ENCODE results near the gene MRPL52. TPM values are rescaled to one million over a fixed set of nuclear protein-coding genes. Genes with fewer than 3 reads are reported as not detected.

The MRPL52 gene
- total RNA-seq, 1 donor from 2014 or later = 182 TPM

DNA sequence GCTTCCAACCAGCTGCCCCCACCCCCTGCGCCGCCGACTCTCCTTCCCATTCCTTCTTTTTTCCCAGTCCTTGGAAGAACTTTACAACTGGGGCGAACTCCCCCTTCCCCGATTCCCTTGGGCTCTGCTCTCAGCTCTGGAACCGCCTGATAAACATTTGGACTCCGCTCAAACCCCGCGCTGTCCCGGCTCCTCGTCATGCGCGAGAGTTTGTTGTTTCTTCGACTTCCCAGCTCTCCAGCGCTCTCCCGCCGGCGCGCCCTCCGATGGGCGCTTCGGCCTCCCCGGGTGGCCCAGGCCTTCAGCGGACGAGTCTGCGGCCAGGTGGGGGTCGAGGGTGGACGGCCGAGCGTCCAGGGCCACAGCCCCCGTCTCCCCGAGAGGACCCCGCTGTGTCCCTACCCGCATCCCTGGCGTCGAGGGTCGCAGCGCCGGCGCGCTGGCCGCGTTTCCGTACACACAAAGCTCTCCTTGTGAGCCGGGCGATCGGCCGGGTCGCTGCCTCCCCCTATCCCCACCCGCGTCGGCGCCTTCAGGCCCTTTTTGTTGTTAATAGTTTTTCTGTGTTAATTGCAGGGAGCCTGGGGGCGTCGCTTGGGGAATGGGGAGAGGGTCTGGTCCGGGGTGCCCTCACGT is 7.5 kb downstream of the MRPL52 start:
- peak overlapping the region; percentile 90 for H3K4me2 ChIP-seq (ENCODE audit: low read length)
- peak overlapping the region; percentile 99 for H3K9ac ChIP-seq (ENCODE audit: low read length)
- no peaks in the 10 kb centered on the region for H3K27me3 Mint-ChIP-seq (ENCODE audit: low read depth, unreplicated experiment)
- no peaks in the 10 kb centered on the region for H3K9me3 Mint-ChIP-seq (ENCODE audit: unreplicated experiment)
- peaks cover 33% of the 10 kb centered on the region for H4K20me1 ChIP-seq (ENCODE audit: insufficient read depth, low read length)
- H3K9me3 ChIP-seq (ENCODE audit: insufficient read depth, low read depth, low read length) = no peaks in the 10 kb centered on the region
- no peak for FAIRE-seq
- no peaks in the 10 kb centered on the region for H3K27me3 ChIP-seq (ENCODE audit: insufficient read depth, low read length)
- peak overlapping the region; percentile 93 for H3K4me3 ChIP-seq (ENCODE audit: insufficient read depth, low read depth, low read length)
- peaks cover 25% of the 10 kb centered on the region for H3K36me3 Mint-ChIP-seq (ENCODE audit: low read depth, unreplicated experiment)
- H3K4me1 ChIP-seq (ENCODE audit: insufficient read depth, low read length) = peaks cover 16% of the 10 kb centered on the region
- TF ChIP-seq, protein P1, sequence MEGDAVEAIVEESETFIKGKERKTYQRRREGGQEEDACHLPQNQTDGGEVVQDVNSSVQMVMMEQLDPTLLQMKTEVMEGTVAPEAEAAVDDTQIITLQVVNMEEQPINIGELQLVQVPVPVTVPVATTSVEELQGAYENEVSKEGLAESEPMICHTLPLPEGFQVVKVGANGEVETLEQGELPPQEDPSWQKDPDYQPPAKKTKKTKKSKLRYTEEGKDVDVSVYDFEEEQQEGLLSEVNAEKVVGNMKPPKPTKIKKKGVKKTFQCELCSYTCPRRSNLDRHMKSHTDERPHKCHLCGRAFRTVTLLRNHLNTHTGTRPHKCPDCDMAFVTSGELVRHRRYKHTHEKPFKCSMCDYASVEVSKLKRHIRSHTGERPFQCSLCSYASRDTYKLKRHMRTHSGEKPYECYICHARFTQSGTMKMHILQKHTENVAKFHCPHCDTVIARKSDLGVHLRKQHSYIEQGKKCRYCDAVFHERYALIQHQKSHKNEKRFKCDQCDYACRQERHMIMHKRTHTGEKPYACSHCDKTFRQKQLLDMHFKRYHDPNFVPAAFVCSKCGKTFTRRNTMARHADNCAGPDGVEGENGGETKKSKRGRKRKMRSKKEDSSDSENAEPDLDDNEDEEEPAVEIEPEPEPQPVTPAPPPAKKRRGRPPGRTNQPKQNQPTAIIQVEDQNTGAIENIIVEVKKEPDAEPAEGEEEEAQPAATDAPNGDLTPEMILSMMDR (IDR thresholded peaks at IDR 0.05; ENCODE audit: insufficient read depth, low read depth, low read length) = no peak
- TF ChIP-seq EZH2 (IDR thresholded peaks at IDR 0.05; ENCODE audit: insufficient read depth, low read length) = no peak
- no peak overlapping the region for H2AFZ ChIP-seq (ENCODE audit: low read depth, low read length)
- H3K4me3 Mint-ChIP-seq (ENCODE audit: unreplicated experiment) = peak overlapping the region; percentile 100
- peaks cover 35% of the 10 kb centered on the region for H3K36me3 ChIP-seq (ENCODE audit: insufficient read depth, low read length)
- peak overlapping the region; percentile 98 for H3K27ac Mint-ChIP-seq (ENCODE audit: unreplicated experiment)
- peaks cover 64% of the 10 kb centered on the region for H3K79me2 ChIP-seq (ENCODE audit: insufficient read depth, low read length)
- H3K4me1 Mint-ChIP-seq (ENCODE audit: low read depth, unreplicated experiment) = peaks cover 26% of the 10 kb centered on the region
- DNase-seq (ENCODE audit: low read depth) = no peak
- H3K27ac ChIP-seq (ENCODE audit: low read depth, low read length) = peak overlapping the region; percentile 92

DNA sequence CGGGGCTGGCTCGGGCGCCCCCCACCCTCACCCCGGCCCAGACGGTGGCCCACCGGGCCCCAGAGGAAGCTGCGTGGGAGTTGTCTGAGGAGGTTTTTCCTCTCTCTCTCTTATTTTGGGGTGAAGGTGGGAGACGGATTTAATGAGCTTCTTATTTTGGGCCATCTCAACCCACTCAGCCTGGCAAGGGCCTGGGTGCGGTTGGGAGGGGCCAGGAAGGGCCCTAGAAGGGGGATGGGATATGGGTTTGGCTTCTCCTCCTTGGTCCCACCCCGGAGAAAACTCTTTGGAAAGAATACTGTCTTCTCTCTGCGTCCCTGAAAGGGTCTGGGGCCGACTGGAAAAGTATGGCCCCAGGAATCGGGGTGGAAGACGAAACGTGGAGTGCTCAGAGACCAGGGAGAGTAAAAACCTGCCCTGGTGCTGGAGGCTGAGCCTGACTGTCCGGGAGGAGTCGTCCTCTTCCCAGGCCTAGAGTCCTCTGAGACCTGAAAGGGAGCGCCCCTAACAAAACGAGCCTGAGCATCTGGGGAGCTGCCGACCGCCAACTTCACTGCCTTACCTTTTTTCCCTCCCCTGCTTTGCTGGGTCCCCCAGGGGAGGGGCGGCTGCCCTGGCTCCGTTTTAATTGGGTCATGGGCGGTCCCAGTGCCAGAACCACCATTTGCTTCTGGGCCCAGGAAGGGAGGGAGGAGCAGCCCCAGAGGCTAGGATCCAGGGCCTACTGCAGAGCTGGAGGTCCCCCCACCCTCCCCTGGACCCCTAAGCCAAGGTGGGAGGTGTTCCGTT is 8.3 kb downstream of the MRPL52 start:
- no peak overlapping the region for H2AFZ ChIP-seq (ENCODE audit: low read depth, low read length)
- peaks cover 42% of the 10 kb centered on the region for H3K36me3 ChIP-seq (ENCODE audit: insufficient read depth, low read length)
- Mint-ChIP-seq H3K4me1 (ENCODE audit: low read depth, unreplicated experiment) (peaks cover 26% of the 10 kb centered on the region), H3K9me3 (ENCODE audit: unreplicated experiment) (no peaks in the 10 kb centered on the region), H3K27ac (ENCODE audit: unreplicated experiment) (peak overlapping the region; percentile 98), H3K36me3 (ENCODE audit: low read depth, unreplicated experiment) (peaks cover 29% of the 10 kb centered on the region), H3K27me3 (ENCODE audit: low read depth, unreplicated experiment) (no peaks in the 10 kb centered on the region), H3K4me3 (ENCODE audit: unreplicated experiment) (peak overlapping the region; percentile 100)
- H3K4me3 ChIP-seq (ENCODE audit: insufficient read depth, low read depth, low read length) = peak overlapping the region; percentile 93
- peak overlapping the region; percentile 92 for H3K27ac ChIP-seq (ENCODE audit: low read depth, low read length)
- peaks cover 71% of the 10 kb centered on the region for H3K79me2 ChIP-seq (ENCODE audit: insufficient read depth, low read length)
- peak; percentile 41 for DNase-seq (ENCODE audit: low read depth)
- H3K9ac ChIP-seq (ENCODE audit: low read length) = peak overlapping the region; percentile 99
- peak overlapping the region; percentile 90 for H3K4me2 ChIP-seq (ENCODE audit: low read length)
- no peaks in the 10 kb centered on the region for H3K27me3 ChIP-seq (ENCODE audit: insufficient read depth, low read length)
- no peaks in the 10 kb centered on the region for H3K9me3 ChIP-seq (ENCODE audit: insufficient read depth, low read depth, low read length)
- no peak for FAIRE-seq
- TF ChIP-seq, protein P1 (IDR thresholded peaks at IDR 0.05; ENCODE audit: insufficient read depth, low read depth, low read length) = no peak
- no peak for TF ChIP-seq EZH2 (IDR thresholded peaks at IDR 0.05; ENCODE audit: insufficient read depth, low read length)
- peaks cover 16% of the 10 kb centered on the region for H3K4me1 ChIP-seq (ENCODE audit: insufficient read depth, low read length)
- H4K20me1 ChIP-seq (ENCODE audit: insufficient read depth, low read length) = peaks cover 40% of the 10 kb centered on the region

Measured in astrocyte (in vitro differentiated cells and primary cell).